GM23338 (cell line): ENCODE data around the gene UBALD1. TPM values are rescaled to one million over a fixed set of nuclear protein-coding genes. Genes with fewer than 3 reads are reported as not detected.

Experiments used
- CREB1 ChIP-seq: fragments of 250-450 bp; sonication (Bioruptor Pico); IDR thresholded peaks from 2 replicates; pipeline ENCODE4 v1.5.0; 2020; ENCODE audit warnings: low read depth, mild to moderate bottlenecking, moderate library complexity
- ETS1 ChIP-seq: IDR thresholded peaks from 2 replicates; pipeline ENCODE4 v1.6.1; 2016; ENCODE audit warnings: antibody characterized with exemption
- EZH2 ChIP-seq: fragments of 200-600 bp; sonication (generic); IDR thresholded peaks from one replicate; pipeline ENCODE4 v1.8.0; 2017; ENCODE audit warnings: antibody characterized with exemption, mild to moderate bottlenecking, low read depth; ENCODE audit not compliant: unreplicated experiment
- EZH2phosphoT487 ChIP-seq: fragments of 200-600 bp; sonication (generic); IDR thresholded peaks from one replicate; pipeline ENCODE4 v1.8.1; 2018; ENCODE audit warnings: antibody characterized with exemption; ENCODE audit not compliant: unreplicated experiment
- REST ChIP-seq: IDR thresholded peaks from one replicate; pipeline ENCODE4 v1.6.1; 2018; ENCODE audit warnings: antibody characterized with exemption; ENCODE audit not compliant: unreplicated experiment
- STAT1 ChIP-seq: IDR thresholded peaks from one replicate; pipeline ENCODE4 v1.6.1; 2016; ENCODE audit warnings: antibody characterized with exemption; ENCODE audit not compliant: unreplicated experiment
- ZNF331 ChIP-seq: fragments of 250-450 bp; sonication (Bioruptor Pico); IDR thresholded peaks from 2 replicates; pipeline ENCODE4 v1.5.0; 2020; ENCODE audit warnings: low read depth, mild to moderate bottlenecking, moderate library complexity
- polyA plus RNA-seq: library from polyadenylated mRNA; unstranded; fragments of >200 nt; fragmentation: Nextera tagmentation; extraction: Ambion mirVana; gene quantifications from 2 replicates; pipeline ENCODE4 v1.2.1, GENCODE V29; 2016
- total RNA-seq: library from RNA; depleted of rRNA; stranded (reverse); fragments of >200 nt; shearing (Covaris generic); gene quantifications from 2 replicates; pipeline ENCODE4 v1.2.3, GENCODE V29; 2014
- TF ChIP-seq, protein P1 (sequence below): fragments of 250-450 bp; sonication (Bioruptor Pico); IDR thresholded peaks from 2 replicates; pipeline ENCODE4 v1.5.0; 2020; ENCODE audit warnings: mild to moderate bottlenecking, moderate library complexity

Gene UBALD1
- total and polyA plus RNA-seq, 2 experiments from 2014 or later, result 20.7 to 32.8 TPM

DNA sequence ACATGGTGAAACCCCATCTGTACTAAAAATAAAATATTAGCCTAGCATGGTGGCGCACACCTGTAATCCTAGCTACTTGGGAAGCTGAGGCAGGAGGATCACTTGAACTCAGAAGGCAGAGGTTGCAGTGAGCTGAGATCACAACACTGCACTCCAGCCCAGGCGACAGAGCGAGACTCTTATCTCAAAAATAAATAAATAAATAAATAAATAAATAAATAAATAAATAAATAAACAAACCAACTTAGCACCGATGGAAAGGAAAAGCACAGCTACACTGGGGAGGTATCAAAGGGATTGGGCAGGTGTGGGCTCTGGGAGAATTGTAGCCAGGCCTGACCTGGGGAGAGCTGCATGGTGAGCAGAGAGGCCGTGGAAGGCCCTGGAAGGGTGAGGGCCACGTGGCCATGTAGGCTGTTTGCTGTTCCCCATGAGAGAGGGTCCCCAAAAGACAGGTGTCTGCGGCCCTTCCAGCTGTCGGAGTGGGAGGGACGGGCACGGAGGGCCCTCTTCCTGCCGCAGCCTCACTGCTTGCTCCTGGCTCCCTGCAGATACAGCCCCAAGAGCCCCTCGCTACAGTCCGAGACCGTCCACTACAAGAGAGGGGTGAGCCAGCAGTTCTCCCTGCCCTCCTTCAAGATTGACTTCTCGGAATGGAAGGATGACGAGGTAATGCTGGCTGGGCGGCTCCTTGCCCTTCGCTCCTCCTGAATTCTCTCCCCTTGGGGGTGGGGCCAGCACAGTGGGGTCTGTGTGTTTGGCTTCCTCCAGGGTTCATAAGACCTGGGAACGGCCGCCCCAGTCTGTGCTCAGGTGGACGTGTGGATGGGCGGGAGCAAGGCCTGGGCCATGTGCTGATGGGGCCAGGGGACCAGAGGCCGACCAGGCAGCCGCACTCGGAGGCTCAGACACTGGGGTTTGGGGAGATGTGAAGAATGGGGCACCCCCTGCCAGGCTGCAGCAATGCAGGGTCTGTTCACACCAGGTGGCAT lies 42.3 kb upstream of the UBALD1 start (continued):
- TF ChIP-seq, protein P1, sequence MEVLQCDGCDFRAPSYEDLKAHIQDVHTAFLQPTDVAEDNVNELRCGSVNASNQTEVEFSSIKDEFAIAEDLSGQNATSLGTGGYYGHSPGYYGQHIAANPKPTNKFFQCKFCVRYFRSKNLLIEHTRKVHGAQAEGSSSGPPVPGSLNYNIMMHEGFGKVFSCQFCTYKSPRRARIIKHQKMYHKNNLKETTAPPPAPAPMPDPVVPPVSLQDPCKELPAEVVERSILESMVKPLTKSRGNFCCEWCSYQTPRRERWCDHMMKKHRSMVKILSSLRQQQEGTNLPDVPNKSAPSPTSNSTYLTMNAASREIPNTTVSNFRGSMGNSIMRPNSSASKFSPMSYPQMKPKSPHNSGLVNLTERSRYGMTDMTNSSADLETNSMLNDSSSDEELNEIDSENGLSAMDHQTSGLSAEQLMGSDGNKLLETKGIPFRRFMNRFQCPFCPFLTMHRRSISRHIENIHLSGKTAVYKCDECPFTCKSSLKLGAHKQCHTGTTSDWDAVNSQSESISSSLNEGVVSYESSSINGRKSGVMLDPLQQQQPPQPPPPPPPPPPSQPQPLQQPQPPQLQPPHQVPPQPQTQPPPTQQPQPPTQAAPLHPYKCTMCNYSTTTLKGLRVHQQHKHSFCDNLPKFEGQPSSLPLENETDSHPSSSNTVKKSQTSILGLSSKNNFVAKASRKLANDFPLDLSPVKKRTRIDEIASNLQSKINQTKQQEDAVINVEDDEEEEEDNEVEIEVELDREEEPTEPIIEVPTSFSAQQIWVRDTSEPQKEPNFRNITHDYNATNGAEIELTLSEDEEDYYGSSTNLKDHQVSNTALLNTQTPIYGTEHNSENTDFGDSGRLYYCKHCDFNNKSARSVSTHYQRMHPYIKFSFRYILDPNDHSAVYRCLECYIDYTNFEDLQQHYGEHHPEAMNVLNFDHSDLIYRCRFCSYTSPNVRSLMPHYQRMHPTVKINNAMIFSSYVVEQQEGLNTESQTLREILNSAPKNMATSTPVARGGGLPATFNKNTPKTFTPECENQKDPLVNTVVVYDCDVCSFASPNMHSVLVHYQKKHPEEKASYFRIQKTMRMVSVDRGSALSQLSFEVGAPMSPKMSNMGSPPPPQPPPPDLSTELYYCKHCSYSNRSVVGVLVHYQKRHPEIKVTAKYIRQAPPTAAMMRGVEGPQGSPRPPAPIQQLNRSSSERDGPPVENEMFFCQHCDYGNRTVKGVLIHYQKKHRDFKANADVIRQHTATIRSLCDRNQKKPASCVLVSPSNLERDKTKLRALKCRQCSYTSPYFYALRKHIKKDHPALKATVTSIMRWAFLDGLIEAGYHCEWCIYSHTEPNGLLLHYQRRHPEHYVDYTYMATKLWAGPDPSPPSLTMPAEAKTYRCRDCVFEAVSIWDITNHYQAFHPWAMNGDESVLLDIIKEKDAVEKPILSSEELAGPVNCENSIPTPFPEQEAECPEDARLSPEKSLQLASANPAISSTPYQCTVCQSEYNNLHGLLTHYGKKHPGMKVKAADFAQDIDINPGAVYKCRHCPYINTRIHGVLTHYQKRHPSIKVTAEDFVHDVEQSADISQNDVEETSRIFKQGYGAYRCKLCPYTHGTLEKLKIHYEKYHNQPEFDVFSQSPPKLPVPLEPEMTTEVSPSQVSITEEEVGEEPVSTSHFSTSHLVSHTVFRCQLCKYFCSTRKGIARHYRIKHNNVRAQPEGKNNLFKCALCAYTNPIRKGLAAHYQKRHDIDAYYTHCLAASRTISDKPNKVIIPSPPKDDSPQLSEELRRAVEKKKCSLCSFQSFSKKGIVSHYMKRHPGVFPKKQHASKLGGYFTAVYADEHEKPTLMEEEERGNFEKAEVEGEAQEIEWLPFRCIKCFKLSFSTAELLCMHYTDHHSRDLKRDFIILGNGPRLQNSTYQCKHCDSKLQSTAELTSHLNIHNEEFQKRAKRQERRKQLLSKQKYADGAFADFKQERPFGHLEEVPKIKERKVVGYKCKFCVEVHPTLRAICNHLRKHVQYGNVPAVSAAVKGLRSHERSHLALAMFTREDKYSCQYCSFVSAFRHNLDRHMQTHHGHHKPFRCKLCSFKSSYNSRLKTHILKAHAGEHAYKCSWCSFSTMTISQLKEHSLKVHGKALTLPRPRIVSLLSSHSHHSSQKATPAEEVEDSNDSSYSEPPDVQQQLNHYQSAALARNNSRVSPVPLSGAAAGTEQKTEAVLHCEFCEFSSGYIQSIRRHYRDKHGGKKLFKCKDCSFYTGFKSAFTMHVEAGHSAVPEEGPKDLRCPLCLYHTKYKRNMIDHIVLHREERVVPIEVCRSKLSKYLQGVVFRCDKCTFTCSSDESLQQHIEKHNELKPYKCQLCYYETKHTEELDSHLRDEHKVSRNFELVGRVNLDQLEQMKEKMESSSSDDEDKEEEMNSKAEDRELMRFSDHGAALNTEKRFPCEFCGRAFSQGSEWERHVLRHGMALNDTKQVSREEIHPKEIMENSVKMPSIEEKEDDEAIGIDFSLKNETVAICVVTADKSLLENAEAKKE (CRISPR knock-in tag), result no peak
- no peak for TF ChIP-seq REST
- TF ChIP-seq STAT1, result no peak
- no peak for TF ChIP-seq ETS1
- no peak for TF ChIP-seq EZH2phosphoT487
- TF ChIP-seq CREB1 (CRISPR knock-in tag), result no peak
- TF ChIP-seq EZH2, result no peak
- TF ChIP-seq ZNF331 (CRISPR knock-in tag), result no peak
